AG08396 (cell line): ENCODE measurements around the gene BIVM.

Source experiments
- DNase-seq: peaks from one replicate; pipeline ENCODE4 v3.0.0; 2012; ENCODE audit warnings: low spot score, mixed read lengths

The BIVM gene

DNA sequence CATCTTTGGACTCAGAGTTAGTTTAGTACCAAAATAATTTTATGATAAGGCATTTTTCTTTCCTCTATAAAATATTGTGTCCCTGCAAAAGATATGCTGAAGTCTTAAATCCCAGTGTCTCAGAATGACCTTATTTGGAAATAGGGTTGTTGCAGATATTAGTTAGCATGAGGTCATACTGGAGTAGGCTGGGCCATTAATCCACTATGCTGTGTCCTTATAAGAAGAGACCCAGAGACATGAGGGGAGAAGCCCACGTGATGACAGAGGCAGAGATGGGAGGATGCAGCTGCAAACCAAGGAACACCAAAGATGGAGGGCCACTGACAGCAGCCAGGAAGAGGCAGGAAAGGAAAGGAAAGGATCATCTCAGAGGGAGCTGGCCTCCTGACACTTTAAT lies 6.5 kb upstream of the BIVM start:
- no peak for DNase-seq

DNA sequence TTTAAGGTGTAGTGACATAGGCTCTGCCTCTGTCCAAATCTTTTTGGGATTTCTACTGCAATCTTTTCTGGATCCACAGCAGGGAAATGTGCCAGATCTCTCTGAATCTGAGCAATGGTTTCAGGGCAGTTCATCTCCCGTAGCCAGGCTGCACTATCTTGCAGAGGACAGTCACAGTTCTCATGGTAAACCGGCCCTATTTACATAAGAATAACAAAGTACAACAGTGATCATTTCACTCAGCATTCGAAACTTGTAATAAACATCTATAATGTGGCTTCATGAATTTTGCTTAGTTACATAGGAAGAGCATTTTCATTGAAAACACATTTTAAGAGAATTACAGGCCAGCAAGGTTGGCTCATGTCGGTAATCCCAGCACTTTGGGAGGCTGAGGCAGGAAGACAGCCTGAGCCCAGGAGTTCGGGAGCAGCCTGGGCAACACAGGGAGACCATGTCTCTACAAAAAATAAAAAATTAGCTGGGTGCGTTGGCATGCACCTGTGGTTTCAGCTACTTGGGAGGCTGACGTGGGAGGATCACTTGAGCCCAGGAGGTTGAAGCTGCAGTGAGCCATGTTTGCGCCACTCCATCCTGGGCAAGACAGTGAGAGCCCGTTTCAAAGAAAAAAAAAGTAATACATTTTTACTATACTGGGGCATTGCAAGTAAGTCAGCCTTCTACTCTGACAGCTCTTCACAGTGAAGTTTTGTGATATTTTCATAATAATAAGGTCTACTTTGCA lies 5.1 kb upstream of the BIVM start:
- no peak for DNase-seq

DNA sequence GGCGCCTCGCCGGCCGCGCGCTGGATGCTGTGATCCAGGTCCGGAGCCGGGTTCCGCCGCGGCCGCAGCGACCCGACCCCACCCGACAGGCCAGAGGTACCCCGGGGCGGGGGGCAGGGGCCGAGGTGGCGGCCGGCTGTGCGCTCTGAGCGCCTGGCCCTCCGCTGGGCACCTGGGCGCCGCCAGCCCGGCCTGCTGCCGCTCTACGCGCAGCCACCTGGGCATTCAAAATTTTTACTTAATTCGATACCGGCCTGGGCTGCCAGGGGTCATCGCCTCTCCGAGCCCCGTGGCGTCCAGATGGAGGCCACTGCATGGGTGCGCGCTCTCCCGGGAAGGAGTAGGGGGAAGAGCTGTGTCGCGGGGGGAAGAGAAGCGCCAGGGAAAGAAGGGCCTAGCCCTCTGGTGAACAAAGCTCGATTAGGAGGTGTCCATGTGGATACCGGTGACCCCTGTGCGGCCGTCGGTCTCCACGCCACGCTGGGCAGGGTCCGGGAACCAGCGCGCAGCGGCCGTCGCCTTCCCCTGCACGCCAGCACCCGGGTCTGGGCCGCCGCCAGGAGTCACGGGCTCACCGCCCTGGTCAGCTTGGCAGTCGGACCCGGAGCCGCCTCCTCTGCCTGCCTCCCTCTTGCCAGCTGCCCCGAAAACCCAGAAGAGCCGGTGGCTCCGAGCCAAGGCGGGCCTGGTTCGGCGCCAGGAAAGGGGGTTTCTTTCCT lies 666 bp downstream of the BIVM start:
- peak; percentile 55 for DNase-seq

DNA sequence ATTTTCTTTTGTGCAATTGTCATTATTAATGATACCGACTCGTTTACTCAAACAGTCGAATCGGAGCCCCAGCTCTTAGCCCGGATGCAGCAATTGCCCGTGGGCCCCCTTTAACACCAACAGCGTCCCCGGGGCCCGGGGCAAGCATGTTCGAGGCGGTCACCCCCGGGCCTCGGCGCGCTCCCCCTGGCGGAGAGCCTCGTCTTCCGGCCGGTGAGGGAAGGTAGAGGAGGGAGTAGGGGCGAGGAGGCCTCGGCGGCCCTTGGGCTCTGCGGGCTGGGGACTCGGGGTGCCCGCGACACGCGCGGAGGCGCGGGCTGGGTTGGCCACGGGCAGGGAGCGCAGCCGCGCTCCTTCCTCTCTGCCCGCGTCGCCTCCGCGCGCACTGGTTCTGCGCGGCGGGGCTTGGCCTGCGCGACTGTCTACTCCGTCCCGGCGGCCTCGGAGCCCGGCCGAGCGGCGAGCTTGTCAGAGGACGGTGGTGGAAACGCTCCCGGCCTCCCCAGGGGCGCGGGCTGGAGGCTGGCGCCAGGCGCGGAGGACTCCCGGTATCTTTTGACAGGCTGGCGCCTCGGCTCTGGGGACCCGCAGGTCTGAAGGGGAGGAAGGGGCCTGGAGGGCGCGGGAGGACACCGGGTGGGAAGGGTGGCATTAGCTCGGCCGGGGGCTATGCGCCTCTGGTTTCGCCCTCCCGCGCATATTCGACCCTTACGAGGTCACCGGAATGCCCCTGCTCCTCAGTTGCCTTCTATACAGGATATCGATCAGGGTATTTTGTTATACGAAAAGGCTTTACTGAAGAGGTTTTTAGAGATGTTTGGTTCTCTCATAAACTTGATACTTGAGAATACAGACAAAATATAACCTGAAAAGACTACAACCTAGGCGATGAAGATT lies 1.5 kb downstream of the BIVM start:
- peak; percentile 91 for DNase-seq

DNA sequence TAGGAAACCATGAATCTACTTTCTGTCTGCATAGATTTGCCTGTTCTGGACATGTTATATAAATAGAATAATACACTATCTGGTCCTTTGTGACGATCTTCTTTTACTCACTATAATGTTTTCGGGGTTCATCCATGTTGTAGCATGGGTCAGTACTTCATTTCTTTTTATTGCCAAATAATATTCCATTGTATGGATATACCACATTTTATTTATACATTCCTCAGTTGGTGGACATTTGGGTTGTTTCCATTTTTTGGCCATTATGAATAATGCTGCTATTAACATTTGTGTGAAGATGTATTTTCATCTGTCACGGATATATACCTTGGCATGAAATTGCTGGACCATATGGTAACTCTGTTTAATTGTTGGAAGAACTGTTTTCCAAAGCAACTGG lies 6.8 kb downstream of the BIVM start:
- DNase-seq = no peak

DNA sequence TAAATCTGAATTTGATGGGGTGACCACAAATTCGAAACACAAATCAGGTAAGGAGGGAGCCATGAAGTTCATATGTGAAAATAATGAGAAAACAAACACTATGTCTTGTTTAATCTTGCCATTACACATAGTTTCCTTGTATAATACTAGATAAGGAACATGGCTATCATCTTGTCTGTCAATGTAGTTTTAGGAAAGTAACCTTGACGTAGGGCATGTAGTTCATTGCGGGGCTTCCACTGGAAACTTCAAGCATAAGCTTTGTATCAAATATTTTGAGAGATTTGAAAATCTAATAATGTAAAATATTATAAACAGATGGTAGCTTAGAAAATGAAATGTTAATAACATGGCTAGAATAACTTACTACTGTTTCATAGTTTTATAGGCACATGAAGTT lies 8.8 kb downstream of the BIVM start:
- DNase-seq = no peak

DNA sequence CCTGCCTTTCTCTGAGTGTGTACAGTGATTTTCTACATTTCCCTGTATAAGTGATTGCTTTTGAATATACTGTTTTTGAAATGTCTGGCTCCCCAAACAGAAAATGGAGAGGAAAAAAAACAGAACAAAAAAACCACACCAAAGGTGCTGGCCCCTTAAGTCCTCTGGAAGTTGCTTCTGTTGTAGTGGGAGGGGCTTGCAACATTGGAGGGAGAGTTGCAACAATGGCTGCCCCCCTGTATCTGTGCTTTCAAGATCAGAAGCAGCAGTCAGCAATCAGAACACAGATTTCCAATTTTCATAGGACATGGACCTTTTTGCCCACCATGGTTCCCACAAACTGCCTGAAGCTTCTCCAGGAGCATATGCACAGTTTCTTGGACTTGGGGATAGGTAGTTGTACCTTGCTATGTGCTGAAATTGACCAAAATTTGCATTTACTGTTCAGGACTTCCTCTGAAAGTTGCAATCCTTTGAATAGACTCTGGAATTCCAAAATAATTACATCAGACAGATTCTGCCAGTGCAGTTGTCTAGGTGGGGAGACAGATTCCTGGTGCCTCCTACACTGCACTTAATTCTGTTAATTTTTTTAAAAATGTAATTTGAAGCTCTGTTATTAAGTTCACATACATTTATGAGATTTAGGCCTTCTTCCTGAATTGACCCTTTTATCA lies 13.8 kb downstream of the BIVM start:
- peak; percentile 19 for DNase-seq

DNA sequence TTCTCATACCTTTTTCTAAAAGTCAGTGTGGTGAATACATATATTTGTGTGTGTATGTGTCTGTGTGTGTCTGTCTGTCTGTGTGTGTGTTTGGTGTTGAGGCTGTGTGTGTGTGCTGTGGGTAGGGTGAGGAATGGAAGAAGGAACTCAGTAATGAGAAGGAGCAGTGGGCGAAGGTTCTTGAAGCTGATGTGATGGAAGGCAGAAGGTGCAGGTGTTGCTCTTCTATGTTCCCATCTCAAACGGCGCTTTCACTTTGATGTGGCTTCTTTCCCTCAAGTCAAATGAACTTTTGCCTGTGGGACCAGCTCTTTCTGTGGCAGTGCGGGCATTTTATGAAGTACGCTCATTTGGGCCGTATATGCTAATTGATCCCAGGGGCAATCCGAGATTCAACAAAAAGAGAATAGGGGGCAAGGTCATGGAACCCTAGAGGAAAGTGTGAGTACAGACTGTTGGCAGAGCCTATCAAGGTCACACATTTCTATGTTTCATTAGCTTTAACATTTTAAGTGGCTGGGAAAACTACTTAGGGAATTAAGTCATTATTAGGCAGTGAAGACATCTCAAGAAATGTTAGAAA lies 15.2 kb downstream of the BIVM start:
- no peak for DNase-seq

DNA sequence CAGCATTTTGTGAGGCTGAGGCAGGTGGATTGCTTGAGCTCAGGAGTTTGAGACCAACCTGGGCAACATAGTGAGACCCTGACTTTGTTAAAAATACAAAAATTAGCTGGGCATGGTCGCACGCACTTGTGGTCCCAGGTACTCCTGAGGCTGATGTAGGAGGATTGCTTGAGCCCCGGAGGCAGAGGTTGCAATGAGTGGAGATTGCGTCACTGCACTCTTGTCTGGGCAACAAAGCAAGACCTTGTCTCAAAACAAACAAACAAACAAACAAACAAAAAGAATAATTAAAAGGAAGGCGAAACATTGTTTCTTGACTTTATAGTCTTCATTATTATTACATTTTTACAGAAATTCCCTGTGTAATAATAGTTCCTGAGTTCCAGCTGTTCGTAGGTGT lies 15.9 kb downstream of the BIVM start:
- no peak for DNase-seq

DNA sequence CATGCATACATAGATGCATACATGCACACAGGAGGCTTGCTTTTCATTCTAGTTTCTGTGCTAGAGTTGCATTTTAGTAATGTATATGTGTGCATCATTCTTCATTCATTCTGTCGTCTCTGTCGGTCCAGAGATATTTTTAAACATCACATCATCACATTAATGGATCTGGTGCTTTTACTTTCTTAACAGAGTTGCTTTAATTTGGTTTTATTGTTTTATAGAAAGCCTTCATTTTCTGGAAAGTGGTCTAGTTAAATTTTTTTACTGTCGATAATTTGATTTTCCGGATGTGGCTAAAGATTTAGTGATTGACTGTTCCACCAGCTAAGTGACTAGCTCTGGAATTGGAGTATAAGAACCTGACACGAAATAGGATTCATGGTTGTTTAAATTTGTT lies 16.9 kb downstream of the BIVM start:
- no peak for DNase-seq

DNA sequence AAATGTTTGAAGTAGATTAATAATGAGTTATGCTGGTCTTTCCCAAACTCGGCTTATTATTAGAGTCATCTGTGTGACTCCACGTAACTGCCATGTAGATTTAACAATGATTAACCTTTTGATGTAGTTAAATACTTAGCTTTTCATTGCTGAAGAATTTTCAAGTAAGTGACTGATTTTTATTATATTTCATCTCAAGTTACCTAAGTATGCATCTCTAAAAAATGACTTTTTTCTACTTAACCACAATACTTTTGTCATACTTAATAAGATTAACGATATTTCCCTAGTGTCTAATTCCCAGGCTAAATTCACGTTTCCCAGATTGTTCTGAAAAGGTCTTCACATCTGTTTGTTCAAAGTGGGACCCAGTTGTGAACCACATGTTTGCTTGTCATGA lies 17.8 kb downstream of the BIVM start:
- DNase-seq = no peak

DNA sequence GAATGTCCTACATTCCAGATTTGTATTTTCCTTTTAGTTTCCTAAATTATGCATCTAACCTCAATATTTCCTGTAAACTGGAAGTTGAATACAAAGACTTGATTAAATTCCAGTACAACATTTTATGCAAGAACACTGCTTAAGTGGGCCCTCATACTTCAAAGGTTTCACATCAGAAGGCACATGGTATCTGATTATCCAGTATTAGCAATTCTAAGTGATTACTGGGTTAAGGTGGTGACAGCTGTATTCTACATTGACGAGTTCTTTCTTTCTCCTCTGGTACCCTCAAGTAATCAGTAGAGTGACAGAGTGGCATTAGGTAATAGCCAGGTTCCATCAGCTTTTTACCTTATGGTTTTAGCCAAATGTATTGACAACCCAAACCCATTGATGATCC lies 18.3 kb downstream of the BIVM start:
- no peak for DNase-seq

DNA sequence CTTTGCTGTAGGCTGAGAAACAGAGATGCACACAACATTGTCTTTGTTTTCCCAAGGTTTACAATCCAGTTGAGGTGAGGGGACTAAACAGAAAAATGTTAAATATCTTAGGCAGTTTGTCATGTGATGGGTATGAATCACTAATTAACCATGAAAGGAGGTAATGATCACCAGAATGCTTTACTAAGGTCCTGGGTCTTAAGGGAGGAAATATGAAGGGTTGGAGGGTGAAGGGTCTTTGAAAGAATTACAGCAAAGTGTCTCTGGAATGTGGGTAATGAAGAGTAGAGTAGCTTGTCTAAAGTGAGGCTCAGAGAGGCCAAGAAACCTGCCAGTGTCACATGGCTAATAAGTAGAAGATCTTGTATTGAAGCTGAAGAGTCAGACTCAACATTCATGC lies 19.0 kb downstream of the BIVM start:
- no peak for DNase-seq

DNA sequence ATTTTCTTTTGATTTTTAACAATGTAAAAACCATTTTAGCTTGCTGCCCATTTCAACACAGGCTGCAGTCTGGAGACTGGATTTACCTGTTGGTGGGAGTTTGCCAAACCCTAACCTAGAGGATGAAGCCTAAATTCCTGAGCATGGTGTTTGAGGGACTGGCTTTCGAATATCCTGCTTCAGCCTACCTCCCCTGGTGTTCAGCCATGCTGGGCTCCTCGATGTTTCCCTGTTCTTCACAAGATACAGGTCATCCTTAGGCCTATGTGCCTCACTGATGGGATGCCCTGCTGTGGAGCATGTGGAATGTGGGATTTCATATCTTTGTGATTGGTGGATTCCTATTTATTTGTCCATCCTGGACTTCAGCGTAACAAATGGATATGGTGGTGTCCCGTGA lies 26.5 kb downstream of the BIVM start:
- no peak for DNase-seq

DNA sequence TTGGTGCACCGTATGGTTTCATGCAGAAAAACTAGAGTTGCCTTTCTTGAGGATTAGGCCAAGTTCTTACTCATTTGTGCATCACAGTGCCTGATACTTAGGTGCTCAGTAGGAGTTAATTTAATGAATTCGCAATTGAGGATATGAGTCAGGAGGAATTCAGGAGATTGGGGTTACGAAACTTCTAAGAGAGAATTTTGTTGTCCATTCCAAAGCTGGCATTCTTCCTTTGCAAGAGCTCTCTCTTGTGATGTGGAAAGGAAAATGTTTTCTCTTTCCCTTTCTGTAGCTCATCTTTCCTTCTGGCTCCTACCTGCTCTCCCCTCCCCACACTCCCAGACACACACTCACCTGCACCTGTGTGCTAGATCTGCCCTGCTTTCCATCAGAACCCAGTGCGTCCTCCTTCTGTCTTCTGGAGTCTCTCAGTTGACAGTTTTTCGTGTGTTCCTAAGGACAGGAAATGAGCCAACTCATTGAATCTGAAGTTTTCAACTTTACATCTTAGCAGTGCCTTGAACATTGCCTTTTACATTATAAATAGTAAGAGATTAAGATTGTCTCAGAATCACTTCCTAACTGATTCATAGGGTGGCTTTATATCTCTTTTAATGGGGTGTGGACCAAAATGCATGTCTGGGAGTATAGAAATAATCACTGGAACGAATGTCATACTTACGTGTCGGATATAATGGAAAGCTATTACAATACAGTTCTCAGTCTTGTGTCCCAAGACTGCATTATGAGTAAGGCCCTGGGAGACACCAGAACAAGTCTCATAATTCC lies 27.2 kb downstream of the BIVM start:
- DNase-seq = peak; percentile 61

DNA sequence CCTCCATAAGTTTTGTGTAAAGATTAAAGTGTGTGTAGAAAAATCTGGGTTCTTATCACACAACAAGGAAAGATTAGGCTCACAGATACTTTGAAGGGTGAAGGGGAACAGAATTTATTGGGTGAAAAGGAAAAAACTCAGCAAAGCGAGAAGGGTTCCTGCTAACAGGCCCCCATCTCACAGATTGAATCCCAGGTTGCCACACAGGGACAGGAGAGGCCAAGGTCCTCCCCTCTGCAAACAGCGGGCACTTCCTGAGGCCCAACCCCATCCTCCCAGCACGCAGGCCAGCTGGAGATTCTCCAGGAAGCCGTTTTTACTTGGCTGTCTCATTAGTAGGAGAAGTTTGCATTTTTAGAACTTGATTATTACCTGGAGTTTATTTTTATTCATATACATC lies 31.7 kb downstream of the BIVM start:
- no peak for DNase-seq

DNA sequence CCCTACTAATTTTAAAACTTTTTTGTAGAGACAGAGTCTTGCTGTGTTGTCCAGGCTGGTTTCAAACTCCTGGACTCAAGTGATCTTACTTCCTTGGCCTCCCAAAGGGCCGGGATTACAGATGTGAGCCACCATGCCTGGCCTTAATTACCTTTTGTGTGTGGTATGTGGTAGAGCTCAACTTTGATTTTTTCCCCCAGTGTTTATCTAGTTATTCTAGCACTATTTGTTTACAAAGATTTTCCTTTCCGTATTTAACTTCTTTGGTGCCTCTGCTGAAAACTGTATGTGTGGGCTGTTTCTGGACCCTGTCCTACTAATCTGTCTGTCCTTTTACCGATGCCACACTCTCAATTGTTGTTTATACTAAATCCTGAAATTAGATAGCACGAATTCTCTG lies 37.6 kb downstream of the BIVM start:
- DNase-seq = no peak

DNA sequence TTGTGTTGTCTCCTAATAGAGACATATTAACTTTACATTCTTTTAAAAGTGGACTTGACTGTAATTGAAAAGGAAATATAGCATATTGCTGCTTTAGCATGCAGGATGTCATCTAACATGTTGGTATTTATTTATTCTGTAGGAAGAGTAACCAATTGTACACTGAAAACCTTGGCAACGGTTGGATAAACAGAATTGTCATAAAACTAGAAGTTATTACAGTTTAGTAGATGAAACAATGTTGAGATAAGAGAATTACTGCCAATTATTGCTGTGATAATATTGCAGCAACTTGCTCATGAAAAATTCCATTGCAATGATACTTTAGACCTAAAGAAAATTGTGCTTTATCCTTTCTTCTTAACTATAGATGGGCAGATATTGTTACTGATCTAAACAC lies 39.4 kb downstream of the BIVM start:
- no peak for DNase-seq

DNA sequence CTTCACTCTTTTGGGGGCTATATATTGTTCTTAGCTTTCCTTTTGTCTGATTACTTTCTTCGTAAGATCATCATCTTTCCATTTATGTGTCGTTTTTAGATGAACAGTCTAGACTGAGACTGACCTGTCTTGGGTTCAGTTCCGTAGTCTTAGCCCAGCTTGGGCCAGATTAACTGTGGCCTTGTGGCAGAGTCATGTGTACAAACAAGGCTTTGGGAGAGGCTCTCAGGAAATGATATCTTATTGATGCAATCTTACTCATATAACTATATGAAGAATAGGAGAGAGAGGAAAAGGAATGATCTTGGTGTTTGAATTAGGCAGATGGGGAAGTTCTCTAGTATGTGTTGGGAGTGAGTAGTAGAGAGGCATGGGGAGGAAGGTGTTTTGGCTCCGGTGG lies 40.1 kb downstream of the BIVM start:
- no peak for DNase-seq

DNA sequence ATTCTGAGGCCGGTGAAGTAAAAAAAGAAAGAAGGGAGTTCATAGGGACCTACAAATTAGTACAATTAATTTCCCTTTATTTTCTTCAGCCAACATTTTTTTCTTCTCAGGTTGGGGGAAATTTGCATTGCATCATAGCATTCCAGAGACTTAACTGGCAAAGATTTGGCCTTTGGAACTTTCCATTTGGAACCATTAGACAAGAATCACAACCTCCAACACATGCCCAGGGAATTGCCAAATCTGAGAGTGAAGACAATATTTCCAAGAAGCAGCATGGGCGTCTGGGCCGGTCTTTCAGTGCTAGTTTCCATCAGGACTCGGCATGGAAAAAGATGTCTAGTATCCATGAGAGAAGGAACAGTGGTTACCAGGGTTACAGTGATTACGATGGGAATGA lies 40.5 kb downstream of the BIVM start:
- DNase-seq = no peak

DNA sequence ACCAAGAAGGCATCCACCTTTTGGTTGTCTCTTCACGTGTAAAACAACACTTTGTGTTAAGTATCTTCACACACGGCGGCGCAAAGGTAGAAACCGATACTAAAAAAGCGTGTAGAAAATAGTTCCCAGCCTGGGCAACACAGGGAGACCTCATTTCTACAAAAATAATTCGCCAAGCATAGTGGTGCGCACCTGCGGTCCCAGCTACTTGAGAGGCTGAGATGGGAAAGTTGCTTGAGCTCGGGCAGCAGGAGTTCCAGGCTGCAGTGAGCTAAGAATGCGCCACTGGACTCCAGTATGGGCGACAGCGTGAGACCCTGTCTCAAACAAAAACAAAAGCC lies 46.3 kb downstream of the BIVM start:
- DNase-seq = no peak
